Measurements from ENCODE around the gene TULP1.

The TULP1 gene

GRCh38 chr6:35481226-35481625 lies 31.5 kb downstream of the TULP1 start:
- no peak for DNase-seq

DNA sequence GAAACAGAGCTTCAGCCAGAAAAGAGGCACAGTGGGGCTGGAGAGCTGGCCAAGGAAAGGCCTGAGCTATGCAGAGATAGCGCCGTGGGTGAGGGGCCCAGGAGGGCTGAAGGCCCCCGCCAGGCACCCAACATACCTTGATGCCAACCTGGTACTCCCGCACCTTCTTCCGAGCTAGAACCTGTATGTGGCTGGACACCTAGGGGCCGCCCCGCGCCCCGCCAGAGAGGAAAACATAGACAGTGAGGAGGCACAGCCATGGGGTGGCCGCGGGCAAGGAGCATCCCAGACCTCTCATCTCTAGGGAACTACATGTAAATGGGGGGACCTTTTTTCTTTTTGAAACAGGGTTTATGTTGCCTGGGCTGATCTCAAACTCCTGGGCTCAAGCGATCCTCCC lies 32.5 kb downstream of the TULP1 start:
- no peak for DNase-seq

- DNase-seq: no peak
These were observed 34.4 kb downstream of the TULP1 start for GRCh38 chr6:35478259-35478658.

GRCh38 chr6:35477551-35478179 lies 35.0 kb downstream of the TULP1 start:
- DNase-seq: no peak

- DNase-seq: no peak
These were observed 35.7 kb downstream of the TULP1 start for GRCh38 chr6:35477028-35477427.

GRCh38 chr6:35476004-35476403 lies 36.7 kb downstream of the TULP1 start:
- DNase-seq: no peak

- DNase-seq: no peak
These were observed 37.1 kb downstream of the TULP1 start for GRCh38 chr6:35475573-35475972.

GRCh38 chr6:35474942-35475570 lies 37.6 kb downstream of the TULP1 start:
- peak; percentile 50 to 52 for DNase-seq

DNA sequence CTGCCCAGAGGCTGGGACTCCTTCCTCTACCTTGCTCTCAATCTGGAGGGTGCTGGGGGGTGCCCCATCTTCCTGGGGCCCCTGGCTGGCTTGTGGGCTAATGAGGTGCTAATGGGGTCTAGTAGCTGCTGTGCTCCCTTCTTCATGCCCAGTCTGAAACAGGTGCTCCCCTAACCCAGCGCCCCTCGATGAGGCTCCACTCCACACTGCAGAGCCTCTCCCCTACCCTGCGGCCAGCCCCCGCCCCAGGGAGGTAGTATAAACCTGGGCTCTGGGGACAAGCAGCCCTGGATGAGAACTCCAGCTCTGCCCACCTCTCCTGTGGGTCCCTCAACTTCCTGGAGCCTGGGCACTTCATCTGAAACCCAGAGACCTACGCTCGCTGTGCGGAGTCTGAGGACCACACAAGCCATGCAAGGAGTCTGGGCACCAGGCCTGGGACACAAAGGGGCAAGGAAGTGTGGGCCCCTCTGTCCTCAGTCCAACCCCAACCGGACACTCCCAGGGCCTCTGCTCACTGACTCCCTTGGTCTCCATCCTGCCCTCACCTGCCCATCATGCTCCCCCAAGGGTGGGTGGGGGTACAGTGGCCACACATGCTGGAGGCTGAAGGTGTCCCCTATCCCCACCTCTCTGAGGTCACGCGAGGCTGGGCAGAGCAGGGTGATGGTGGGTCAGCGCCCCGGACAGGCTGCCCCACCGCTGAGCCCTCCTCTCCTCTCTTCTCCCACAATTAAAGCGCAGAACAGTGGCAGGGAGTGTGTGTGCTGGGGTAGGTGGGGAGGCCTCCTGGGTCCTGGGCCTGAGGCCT lies 38.4 kb downstream of the TULP1 start:
- peak; percentile 64 to 67 for DNase-seq

DNA sequence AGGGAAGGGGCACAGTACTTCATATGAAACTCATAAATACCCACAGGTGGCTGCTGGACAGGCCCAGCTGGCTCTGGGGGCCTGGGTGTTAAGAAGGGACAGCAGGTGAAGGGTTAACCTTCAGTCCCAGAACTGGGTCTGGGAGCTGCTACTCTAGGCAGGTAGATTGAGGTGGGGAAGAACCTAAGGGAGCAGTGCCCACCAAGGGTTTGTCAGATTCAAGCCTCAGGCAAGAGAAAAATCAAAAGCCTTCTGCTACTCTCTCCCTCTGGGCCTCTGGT lies 38.9 kb downstream of the TULP1 start:
- no peak for DNase-seq

GRCh38 chr6:35473075-35473849 lies 39.4 kb downstream of the TULP1 start:
- DNase-seq: peak; percentile 66 to 67

DNA sequence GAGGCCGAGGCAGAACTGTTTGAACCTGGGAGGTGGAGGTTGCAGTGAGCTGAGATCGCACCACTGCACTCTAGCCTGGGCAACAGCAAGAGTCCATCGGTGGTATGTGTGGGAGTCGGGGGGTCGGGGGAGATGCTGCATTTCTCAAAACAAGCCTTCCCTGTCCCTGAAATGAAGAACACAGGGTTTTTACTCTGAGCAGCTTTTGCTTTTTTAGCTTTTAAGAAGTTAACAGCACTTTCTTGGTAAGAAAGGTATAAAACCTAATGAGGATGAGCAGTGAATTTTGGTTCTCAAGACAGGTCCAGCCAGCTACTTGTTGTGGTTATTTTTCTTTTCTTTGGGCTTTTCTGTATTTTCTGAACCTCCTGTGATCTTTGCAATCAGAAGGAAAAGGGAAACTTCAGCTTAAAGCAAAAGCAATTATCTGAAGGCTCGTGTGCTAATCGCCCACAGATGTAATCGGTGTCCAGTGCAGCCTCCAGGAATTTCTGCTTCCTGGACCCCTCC lies 40.8 kb downstream of the TULP1 start:
- peak in 1 of 2 experiments; percentile 42 for DNase-seq

- DNase-seq: no peak
These were observed 42.0 kb downstream of the TULP1 start for GRCh38 chr6:35470663-35471120.

- DNase-seq: peak; percentile 48 to 50
These were observed 42.7 kb downstream of the TULP1 start for GRCh38 chr6:35469751-35470662.

DNA sequence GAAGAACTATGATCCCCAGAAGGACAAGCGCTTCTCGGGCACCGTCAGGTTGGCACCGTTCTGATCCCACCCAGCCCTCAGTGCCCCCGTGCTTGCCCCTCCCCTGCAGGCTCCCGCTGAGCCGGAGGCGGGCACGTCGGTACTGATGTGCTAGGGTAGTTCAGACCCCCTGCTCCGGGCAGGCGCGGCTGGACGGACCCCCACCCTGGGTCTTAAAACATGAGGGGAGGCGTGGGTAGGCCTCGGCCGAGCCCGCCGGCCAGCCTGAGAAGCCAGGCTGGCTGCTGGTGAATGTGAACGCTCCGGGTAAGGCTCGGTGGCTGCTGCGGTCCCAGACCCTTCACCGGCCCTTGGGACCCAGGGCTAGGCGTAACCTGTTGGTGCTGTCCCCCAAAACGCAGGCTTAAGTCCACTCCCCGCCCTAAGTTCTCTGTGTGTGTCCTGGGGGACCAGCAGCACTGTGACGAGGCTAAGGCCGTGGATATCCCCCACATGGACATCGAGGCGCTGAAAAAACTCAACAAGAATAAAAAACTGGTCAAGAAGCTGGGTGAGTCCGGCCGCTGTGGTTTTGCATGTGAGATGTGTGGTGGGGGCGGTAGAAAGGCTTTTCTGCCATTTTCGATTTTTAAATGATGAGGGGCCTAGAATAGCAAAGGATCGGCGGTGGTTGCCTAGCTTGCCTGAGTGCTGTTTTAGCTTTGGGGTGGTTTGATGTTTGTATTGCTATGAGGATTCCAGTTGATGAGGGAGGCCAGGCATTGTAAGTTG lies 43.5 kb downstream of the TULP1 start:
- peak in 1 of 2 experiments; percentile 34 for DNase-seq

DNA sequence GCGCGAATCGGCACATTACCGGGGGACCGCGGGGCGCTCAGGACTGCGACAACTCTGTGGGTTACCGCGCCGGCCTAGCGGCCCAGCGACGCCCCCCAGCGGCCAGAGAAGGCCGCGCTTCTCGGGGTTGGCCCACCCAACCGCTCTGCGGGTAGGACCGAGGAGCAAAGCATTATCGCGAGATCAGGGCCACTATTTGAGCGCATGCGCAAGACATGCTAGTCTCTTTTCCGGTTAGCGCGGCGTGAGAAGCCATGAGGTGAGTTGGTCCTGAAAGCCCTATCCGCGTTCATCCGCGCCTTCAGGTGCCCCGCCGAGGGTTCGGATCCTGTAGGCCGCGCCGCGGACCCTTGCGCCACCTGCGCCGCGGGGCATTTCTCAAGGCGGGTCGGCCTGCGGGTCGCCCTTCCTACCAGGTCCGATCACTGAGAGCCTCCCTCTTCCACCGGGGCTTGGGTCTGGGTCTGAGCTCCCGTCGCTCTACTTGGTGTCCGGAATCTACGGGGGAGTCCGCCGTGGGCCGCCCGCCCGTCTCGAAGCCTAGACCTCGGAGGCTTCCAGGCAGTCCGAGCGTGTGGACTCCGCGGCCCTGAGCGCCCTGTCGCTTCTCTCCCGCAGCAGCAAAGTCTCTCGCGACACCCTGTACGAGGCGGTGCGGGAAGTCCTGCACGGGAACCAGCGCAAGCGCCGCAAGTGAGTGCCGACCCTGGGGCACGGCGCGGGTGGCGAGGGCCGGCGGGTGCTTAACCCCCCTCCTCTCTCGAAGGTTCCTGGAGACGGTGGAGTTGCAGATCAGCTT lies 44.3 kb downstream of the TULP1 start, which contains the start of gene RPL10A:
RPL10A (plus strand) TSS at position 221 of the 799 bp plus-strand sequence; CDS start at position 255, 34 bp downstream.
- peak; percentile 96 to 97 for DNase-seq

GRCh38 chr6:35465646-35466045 lies 47.0 kb downstream of the TULP1 start:
- DNase-seq: no peak

- DNase-seq: no peak
These were observed 49.4 kb downstream of the TULP1 start for GRCh38 chr6:35463292-35463691.

- no peak for DNase-seq
These were observed 51.4 kb downstream of the TULP1 start for GRCh38 chr6:35461270-35461669.

GRCh38 chr6:35457907-35458306 lies 54.8 kb downstream of the TULP1 start:
- no peak for DNase-seq
